HEK293T (cell line): Measurements from ENCODE around the gene R3HDM2.

Source experiments
- BHLHE40 ChIP-seq: fragments of 450-650 bp; IDR thresholded peaks from 2 replicates; pipeline ENCODE4 v1.6.1; 2016; ENCODE audit warnings: mild to moderate bottlenecking, moderate library complexity, borderline replicate concordance
- ELF4 ChIP-seq: fragments of 450-650 bp; IDR thresholded peaks from 2 replicates; pipeline ENCODE4 v1.6.1; 2017; ENCODE audit warnings: antibody characterized with exemption
- FOXK2 ChIP-seq: fragments of 450-650 bp; IDR thresholded peaks from 2 replicates; pipeline ENCODE4 v1.6.1; 2016; ENCODE audit warnings: mild to moderate bottlenecking
- FOXM1 ChIP-seq: fragments of 450-650 bp; IDR thresholded peaks from 2 replicates; pipeline ENCODE4 v1.6.1; 2017; ENCODE audit warnings: mild to moderate bottlenecking, borderline replicate concordance
- SP1 ChIP-seq: fragments of 450-650 bp; IDR thresholded peaks from 2 replicates; pipeline ENCODE4 v1.6.1; 2017
- TARDBP ChIP-seq: fragments of 450-650 bp; IDR thresholded peaks from 2 replicates; pipeline ENCODE4 v1.6.1; 2016
- ZNF384 ChIP-seq: fragments of 450-650 bp; IDR thresholded peaks from 2 replicates; pipeline ENCODE4 v1.6.1; 2016

GRCh38 chr12:57220770-57221168 is 210.1 kb downstream of the R3HDM2 start:
- TF ChIP-seq TARDBP (no peak), ZNF384 (no peak), FOXK2 (no peak), BHLHE40 (no peak), SP1 (no peak), ELF4 (no peak), FOXM1 (no peak)
